HG03457 (cell line): ENCODE data around the gene ESPN.

Experiments used
- ATAC-seq: cut with Tn5 transposase; IDR thresholded peaks from one replicate; pipeline ENCODE4 v1.9.1; 2021; ENCODE audit warnings: moderate number of reproducible peaks; ENCODE audit not compliant: unreplicated experiment

ESPN gene

GRCh38 chr1:6508816-6509189, 84.2 kb downstream of the ESPN start:
- no peak for ATAC-seq

- ATAC-seq, result no peak
Observed at GRCh38 chr1:6509220-6509918, 84.8 kb downstream of the ESPN start.

- no peak for ATAC-seq
Observed at GRCh38 chr1:6509919-6510291, 85.3 kb downstream of the ESPN start.

GRCh38 chr1:6510493-6510892, 85.9 kb downstream of the ESPN start:
- no peak for ATAC-seq
